ENCODE results near the gene GIPC3. TPM values are rescaled to one million over a fixed set of nuclear protein-coding genes. Genes with fewer than 3 reads are reported as not detected.

Gene GIPC3
- total and polyA plus RNA-seq, 4 donors = 0.23 to 0.95 (median 0.25) TPM

DNA sequence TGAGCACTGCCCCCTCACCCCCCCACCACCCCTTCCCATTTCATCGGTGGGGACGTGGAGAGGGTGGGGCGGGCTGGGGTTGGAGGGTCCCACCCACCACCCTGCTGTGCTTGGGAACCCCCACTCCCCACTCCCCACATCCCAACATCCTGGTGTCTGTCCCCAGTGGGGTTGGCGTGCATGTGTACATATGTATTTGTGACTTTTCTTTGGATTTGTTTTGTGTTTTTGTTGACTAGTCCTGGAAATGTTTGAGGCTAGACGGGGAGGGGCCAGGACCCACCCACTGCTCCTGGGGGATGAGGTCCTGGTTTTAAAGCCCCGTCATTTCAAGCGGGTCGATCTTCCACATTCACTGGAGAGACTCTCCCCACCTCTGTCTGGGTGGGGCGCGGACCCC lies 49.3 kb upstream of the GIPC3 start:
- Histone ChIP-seq H3K36me3 (ENCODE audit: control insufficient read depth in 4 of 4, insufficient read depth in 3 of 4, low read depth in 1 of 4, low read length in 3 of 4) (peaks cover 8 to 58% (median 25%) of the 10 kb centered on the region in 4 donors), H3K27me3 (ENCODE audit: control insufficient read depth in 4 of 4, insufficient read depth in 4 of 4, low read length in 3 of 4) (no peaks in the 10 kb centered on the region), H3K4me3 (ENCODE audit: low read depth in 1 of 3, low read length in 3 of 3) (no peak overlapping the region), H3K27ac (ENCODE audit: low read depth in 1 of 2, low read length in 2 of 2) (no peak overlapping the region), H3K4me1 (ENCODE audit: control insufficient read depth in 4 of 4, insufficient read depth in 4 of 4, low read length in 3 of 4) (no peaks in the 10 kb centered on the region), H3K9ac (ENCODE audit: low read depth in 1 of 2, low read length in 2 of 2) (no peak overlapping the region), H3K9me3 (ENCODE audit: control insufficient read depth in 4 of 4, low read length in 3 of 4) (no peaks in the 10 kb centered on the region)
- 94% methylated on average over 10 of the region's 10 CpGs for WGBS
- DNase-seq (ENCODE audit: low spot score) = no peak
- TF ChIP-seq JUND (IDR thresholded peaks at IDR 0.05) (no peak), EGR1 (IDR thresholded peaks at IDR 0.05; ENCODE audit: low read depth in 2 of 2) (no peak), RXRA (IDR thresholded peaks at IDR 0.05) (no peak), FOXA2 (IDR thresholded peaks at IDR 0.05) (no peak), HNF4A (conservative IDR thresholded peaks at IDR 0.05) (no peak), GABPA (IDR thresholded peaks at IDR 0.05 in 1 of 2, conservative IDR thresholded peaks at IDR 0.05 in 1 of 2) (no peak), NR2F2 (IDR thresholded peaks at IDR 0.05) (no peak), HNF4G (IDR thresholded peaks at IDR 0.05) (no peak), RAD21 (IDR thresholded peaks at IDR 0.05) (no peak), TAF1 (conservative IDR thresholded peaks at IDR 0.05) (no peak)
- TF ChIP-seq, protein P1, sequence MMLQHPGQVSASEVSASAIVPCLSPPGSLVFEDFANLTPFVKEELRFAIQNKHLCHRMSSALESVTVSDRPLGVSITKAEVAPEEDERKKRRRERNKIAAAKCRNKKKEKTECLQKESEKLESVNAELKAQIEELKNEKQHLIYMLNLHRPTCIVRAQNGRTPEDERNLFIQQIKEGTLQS (IDR thresholded peaks at IDR 0.05) = no peak

DNA sequence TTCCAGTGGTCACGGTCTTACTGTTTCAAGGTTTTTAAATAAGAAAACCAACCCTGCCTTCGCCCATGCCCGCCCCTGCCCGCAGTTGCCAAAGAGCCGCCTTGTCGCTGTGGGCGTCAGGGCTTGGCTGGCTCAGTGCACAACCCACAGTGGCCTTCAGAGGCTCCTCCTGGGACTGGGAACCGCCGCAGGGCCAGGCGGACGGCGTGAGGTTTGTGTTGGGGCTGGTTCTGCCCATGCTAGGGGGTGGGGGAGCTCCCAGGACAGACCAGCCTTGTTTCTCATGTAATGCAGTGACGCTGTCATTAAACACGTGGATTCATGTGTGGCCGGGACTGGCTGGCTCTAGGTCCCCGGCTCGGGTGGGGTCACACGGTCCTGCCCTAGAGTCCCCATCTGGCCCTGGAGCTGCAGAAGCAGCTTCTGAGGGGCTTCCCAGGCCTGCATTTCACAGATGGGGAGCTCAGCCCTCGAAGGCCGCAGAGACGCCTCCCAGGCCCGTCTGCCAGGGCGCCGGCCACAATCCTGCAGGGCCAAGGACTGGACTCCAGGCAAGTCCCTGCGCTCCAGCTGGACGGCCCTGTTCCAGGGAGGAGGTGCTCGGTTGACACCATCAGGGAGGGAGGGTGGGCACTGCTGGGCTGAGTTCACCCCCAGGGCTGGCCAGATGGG lies 48.7 kb upstream of the GIPC3 start:
- Histone ChIP-seq H3K27ac (ENCODE audit: low read depth in 1 of 2, low read length in 2 of 2) (no peak overlapping the region), H3K36me3 (ENCODE audit: control insufficient read depth in 4 of 4, insufficient read depth in 3 of 4, low read depth in 1 of 4, low read length in 3 of 4) (peaks cover 4 to 52% (median 20%) of the 10 kb centered on the region in 4 donors), H3K9me3 (ENCODE audit: control insufficient read depth in 4 of 4, low read length in 3 of 4) (no peaks in the 10 kb centered on the region), H3K4me1 (ENCODE audit: control insufficient read depth in 4 of 4, insufficient read depth in 4 of 4, low read length in 3 of 4) (no peaks in the 10 kb centered on the region), H3K27me3 (ENCODE audit: control insufficient read depth in 4 of 4, insufficient read depth in 4 of 4, low read length in 3 of 4) (no peaks in the 10 kb centered on the region), H3K9ac (ENCODE audit: low read depth in 1 of 2, low read length in 2 of 2) (no peak overlapping the region), H3K4me3 (ENCODE audit: low read depth in 1 of 3, low read length in 3 of 3) (no peak overlapping the region)
- 90% methylated on average over 27 of the region's 27 CpGs for WGBS
- TF ChIP-seq HNF4G (IDR thresholded peaks at IDR 0.05) (no peak), FOXA1 (IDR thresholded peaks at IDR 0.05) (no peak), TAF1 (conservative IDR thresholded peaks at IDR 0.05) (no peak), JUND (IDR thresholded peaks at IDR 0.05) (no peak), NR2F2 (IDR thresholded peaks at IDR 0.05) (no peak), FOXA2 (IDR thresholded peaks at IDR 0.05) (no peak), GABPA (IDR thresholded peaks at IDR 0.05 in 1 of 2, conservative IDR thresholded peaks at IDR 0.05 in 1 of 2) (no peak)
- TF ChIP-seq, protein P2, sequence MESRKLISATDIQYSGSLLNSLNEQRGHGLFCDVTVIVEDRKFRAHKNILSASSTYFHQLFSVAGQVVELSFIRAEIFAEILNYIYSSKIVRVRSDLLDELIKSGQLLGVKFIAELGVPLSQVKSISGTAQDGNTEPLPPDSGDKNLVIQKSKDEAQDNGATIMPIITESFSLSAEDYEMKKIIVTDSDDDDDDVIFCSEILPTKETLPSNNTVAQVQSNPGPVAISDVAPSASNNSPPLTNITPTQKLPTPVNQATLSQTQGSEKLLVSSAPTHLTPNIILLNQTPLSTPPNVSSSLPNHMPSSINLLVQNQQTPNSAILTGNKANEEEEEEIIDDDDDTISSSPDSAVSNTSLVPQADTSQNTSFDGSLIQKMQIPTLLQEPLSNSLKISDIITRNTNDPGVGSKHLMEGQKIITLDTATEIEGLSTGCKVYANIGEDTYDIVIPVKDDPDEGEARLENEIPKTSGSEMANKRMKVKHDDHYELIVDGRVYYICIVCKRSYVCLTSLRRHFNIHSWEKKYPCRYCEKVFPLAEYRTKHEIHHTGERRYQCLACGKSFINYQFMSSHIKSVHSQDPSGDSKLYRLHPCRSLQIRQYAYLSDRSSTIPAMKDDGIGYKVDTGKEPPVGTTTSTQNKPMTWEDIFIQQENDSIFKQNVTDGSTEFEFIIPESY (IDR thresholded peaks at IDR 0.05) = no peak
- TF ChIP-seq, protein P3, sequence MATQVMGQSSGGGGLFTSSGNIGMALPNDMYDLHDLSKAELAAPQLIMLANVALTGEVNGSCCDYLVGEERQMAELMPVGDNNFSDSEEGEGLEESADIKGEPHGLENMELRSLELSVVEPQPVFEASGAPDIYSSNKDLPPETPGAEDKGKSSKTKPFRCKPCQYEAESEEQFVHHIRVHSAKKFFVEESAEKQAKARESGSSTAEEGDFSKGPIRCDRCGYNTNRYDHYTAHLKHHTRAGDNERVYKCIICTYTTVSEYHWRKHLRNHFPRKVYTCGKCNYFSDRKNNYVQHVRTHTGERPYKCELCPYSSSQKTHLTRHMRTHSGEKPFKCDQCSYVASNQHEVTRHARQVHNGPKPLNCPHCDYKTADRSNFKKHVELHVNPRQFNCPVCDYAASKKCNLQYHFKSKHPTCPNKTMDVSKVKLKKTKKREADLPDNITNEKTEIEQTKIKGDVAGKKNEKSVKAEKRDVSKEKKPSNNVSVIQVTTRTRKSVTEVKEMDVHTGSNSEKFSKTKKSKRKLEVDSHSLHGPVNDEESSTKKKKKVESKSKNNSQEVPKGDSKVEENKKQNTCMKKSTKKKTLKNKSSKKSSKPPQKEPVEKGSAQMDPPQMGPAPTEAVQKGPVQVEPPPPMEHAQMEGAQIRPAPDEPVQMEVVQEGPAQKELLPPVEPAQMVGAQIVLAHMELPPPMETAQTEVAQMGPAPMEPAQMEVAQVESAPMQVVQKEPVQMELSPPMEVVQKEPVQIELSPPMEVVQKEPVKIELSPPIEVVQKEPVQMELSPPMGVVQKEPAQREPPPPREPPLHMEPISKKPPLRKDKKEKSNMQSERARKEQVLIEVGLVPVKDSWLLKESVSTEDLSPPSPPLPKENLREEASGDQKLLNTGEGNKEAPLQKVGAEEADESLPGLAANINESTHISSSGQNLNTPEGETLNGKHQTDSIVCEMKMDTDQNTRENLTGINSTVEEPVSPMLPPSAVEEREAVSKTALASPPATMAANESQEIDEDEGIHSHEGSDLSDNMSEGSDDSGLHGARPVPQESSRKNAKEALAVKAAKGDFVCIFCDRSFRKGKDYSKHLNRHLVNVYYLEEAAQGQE (IDR thresholded peaks at IDR 0.05) = no peak
- TF ChIP-seq, protein P4, sequence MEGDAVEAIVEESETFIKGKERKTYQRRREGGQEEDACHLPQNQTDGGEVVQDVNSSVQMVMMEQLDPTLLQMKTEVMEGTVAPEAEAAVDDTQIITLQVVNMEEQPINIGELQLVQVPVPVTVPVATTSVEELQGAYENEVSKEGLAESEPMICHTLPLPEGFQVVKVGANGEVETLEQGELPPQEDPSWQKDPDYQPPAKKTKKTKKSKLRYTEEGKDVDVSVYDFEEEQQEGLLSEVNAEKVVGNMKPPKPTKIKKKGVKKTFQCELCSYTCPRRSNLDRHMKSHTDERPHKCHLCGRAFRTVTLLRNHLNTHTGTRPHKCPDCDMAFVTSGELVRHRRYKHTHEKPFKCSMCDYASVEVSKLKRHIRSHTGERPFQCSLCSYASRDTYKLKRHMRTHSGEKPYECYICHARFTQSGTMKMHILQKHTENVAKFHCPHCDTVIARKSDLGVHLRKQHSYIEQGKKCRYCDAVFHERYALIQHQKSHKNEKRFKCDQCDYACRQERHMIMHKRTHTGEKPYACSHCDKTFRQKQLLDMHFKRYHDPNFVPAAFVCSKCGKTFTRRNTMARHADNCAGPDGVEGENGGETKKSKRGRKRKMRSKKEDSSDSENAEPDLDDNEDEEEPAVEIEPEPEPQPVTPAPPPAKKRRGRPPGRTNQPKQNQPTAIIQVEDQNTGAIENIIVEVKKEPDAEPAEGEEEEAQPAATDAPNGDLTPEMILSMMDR (IDR thresholded peaks at IDR 0.05; ENCODE audit: low read depth, low read length, missing input control) = no peak
- no peak for DNase-seq (ENCODE audit: low spot score)
